HCT116 (cell line): ENCODE data around the gene HPRT1. TPM values are rescaled to one million over a fixed set of nuclear protein-coding genes. Genes with fewer than 3 reads are reported as not detected.

Source experiments
- ATAC-seq: fragments of 200-7000 bp; cut with Tn5 transposase; 2 replicates; pipeline ENCODE4 v1.9.1; 2020; ENCODE audit warnings: mild to moderate bottlenecking, moderate library complexity
- BruUV-seq: library from RNA; stranded (reverse); fragments of 400-500 nt; replicated peaks from 2 replicates; lab custom pipeline; 2021; lab: Mats Ljungman, UMichigan
- CTCF ChIA-PET: fragments of 300-600 bp; sonication (Branson Sonifier 250); formaldehyde crosslinking; loops from one replicate; lab custom pipeline; 2021; ENCODE audit warnings: antibody characterized with exemption; lab: Charles Lee
- POLR2A ChIA-PET: fragments of 300-600, 350-600 bp; sonication (Branson Sonifier 250); formaldehyde crosslinking; loops from one replicate; lab custom pipeline; 2021; ENCODE audit warnings: antibody characterized with exemption; lab: Charles Lee
- RAD21 ChIA-PET, 2 experiments: fragments of 300-600 bp; sonication (Branson Sonifier 250); formaldehyde crosslinking; loops; one replicate each; lab custom pipeline; 2023; ENCODE audit warnings: low total read pairs in 2 of 2; ENCODE audit not compliant: uncharacterized antibody in 2 of 2, unreplicated experiment in 2 of 2, low non-redundant PET in 1 of 2; lab: Charles Lee
- DNase-seq: peaks from one replicate; pipeline ENCODE4 v3.0.0-alpha.2; 2010; ENCODE audit warnings: low read depth, low spot score
- H2AFZ ChIP-seq: fragments of 200-600 bp; shearing (Covaris generic), sonication (generic); 2 replicates; pipeline ENCODE4 v1.6.1; 2017; ENCODE audit warnings: low read depth, mixed run types, mixed read lengths, antibody characterized with exemption, low read length; ENCODE audit not compliant: poor library complexity, severe bottlenecking
- H3K27ac ChIP-seq: 2 replicates; pipeline ENCODE4 v1.5.1; 2012; ENCODE audit warnings: low read depth, low read length
- H3K27me3 ChIP-seq: fragments of 200-600 bp; sonication (generic); 2 replicates; pipeline ENCODE4 v1.6.1; 2016; ENCODE audit warnings: mixed run types, low read length, mixed read lengths; ENCODE audit not compliant: insufficient read depth
- H3K36me3 ChIP-seq, 2 experiments: fragments of 200-500 bp in 1 of 2; fragments of 200-600 bp in 1 of 2; sonication (Bioruptor generic) in 1 of 2; sonication (generic) in 1 of 2; 2 replicates each; pipeline versions ENCODE4 v1.5.1 to v1.6.1; 2014 to 2016; ENCODE audit warnings: low read length in 2 of 2, inconsistent platforms in 1 of 2, mixed read lengths in 1 of 2, mixed run types in 1 of 2; ENCODE audit not compliant: insufficient read depth in 2 of 2, control insufficient read depth in 1 of 2
- H3K4me1 ChIP-seq, 2 experiments: fragments of 200-600 bp in 1 of 2; sonication (generic) in 1 of 2; 2 replicates each; pipeline versions ENCODE4 v1.5.1 to v1.6.1; 2012 to 2017; ENCODE audit warnings: low read length in 2 of 2, inconsistent platforms in 1 of 2, mild to moderate bottlenecking in 1 of 2, mixed read lengths in 1 of 2, mixed run types in 1 of 2, moderate library complexity in 1 of 2; ENCODE audit not compliant: insufficient read depth in 2 of 2, control insufficient read depth in 1 of 2
- H3K4me2 ChIP-seq: fragments of 200-600 bp; sonication (generic); 2 replicates; pipeline ENCODE4 v1.6.1; 2017; ENCODE audit warnings: mixed run types, low read length, mixed read lengths
- H3K4me3 ChIP-seq, 2 experiments: fragments of 200-600 bp in 1 of 2; sonication (generic) in 1 of 2; replicated peaks in 1 of 2; 2 replicates each; pipeline ENCODE4 v1.5.1; 2011 to 2016; ENCODE audit warnings: low read length in 2 of 2, control low read depth in 1 of 2, low read depth in 1 of 2, mild to moderate bottlenecking in 1 of 2, mixed read lengths in 1 of 2, mixed run types in 1 of 2
- H3K79me2 ChIP-seq: fragments of 200-600 bp; sonication (generic); 2 replicates; pipeline ENCODE4 v1.6.1; 2017; ENCODE audit warnings: mild to moderate bottlenecking, mixed run types, low read length, moderate library complexity, mixed read lengths; ENCODE audit not compliant: insufficient read depth
- H3K9ac ChIP-seq: fragments of 200-600 bp; sonication (generic); 2 replicates; pipeline ENCODE4 v1.6.1; 2016; ENCODE audit warnings: low read length, mixed read lengths
- H3K9me2 ChIP-seq: fragments of 200-600 bp; sonication (generic), shearing (Covaris generic); 2 replicates; pipeline ENCODE4 v1.6.1; 2017; ENCODE audit warnings: mixed run types, mild to moderate bottlenecking, moderate library complexity; ENCODE audit not compliant: insufficient read depth
- H3K9me3 ChIP-seq, 2 experiments: fragments of 200-500 bp in 1 of 2; fragments of 200-600 bp in 1 of 2; sonication (Bioruptor generic) in 1 of 2; sonication (generic) in 1 of 2; 2 replicates each; pipeline ENCODE4 v1.6.1; 2014 to 2017; ENCODE audit warnings: low read length in 2 of 2, mixed read lengths in 2 of 2, inconsistent platforms in 1 of 2, low read depth in 1 of 2, mild to moderate bottlenecking in 1 of 2, mixed run types in 1 of 2, moderate library complexity in 1 of 2; ENCODE audit not compliant: control insufficient read depth in 1 of 2, insufficient read depth in 1 of 2
- H4K20me1 ChIP-seq: fragments of 200-600 bp; sonication (generic), shearing (Covaris generic); 2 replicates; pipeline ENCODE4 v1.6.1; 2017; ENCODE audit warnings: mixed run types, mild to moderate bottlenecking, moderate library complexity; ENCODE audit not compliant: insufficient read depth
- ATF3 ChIP-seq: IDR thresholded peaks from 2 replicates; pipeline ENCODE4 v1.6.1; 2012
- CEBPB ChIP-seq: IDR thresholded peaks from 2 replicates; pipeline ENCODE4 v1.6.1; 2012; ENCODE audit warnings: low read depth
- CTCF ChIP-seq, 3 experiments: fragments of 200-600 bp in 1 of 3; sonication (generic) in 1 of 3; IDR thresholded peaks in 2 of 3; conservative IDR thresholded peaks in 1 of 3; 2 replicates each; pipeline ENCODE4 v1.5.1; 2012 to 2017; ENCODE audit warnings: low read depth in 2 of 3, low read length in 2 of 3, antibody characterized with exemption in 1 of 3, borderline replicate concordance in 1 of 3, control low read depth in 1 of 3, mild to moderate bottlenecking in 1 of 3, mixed read lengths in 1 of 3, mixed run types in 1 of 3, moderate library complexity in 1 of 3; ENCODE audit not compliant: insufficient read depth in 1 of 3
- ELF1 ChIP-seq: IDR thresholded peaks from 2 replicates; pipeline ENCODE4 v1.6.1; 2012; ENCODE audit warnings: low read depth, borderline replicate concordance
- EZH2 ChIP-seq: fragments of 200-600 bp; sonication (generic); IDR thresholded peaks from 2 replicates; pipeline ENCODE4 v1.6.1; 2017; ENCODE audit warnings: antibody characterized with exemption, mixed run types
- MAX ChIP-seq: IDR thresholded peaks from 2 replicates; pipeline ENCODE4 v1.6.1; 2012
- RAD21 ChIP-seq: IDR thresholded peaks from 2 replicates; pipeline ENCODE4 v1.6.1; 2012; ENCODE audit warnings: low read depth, mild to moderate bottlenecking
- REST ChIP-seq: IDR thresholded peaks from 2 replicates; pipeline ENCODE4 v1.6.1; 2012; ENCODE audit warnings: low read depth
- SRF ChIP-seq: IDR thresholded peaks from 2 replicates; pipeline ENCODE4 v1.6.1; 2012; ENCODE audit warnings: low read depth
- TCF7L2 ChIP-seq: IDR thresholded peaks from 2 replicates; pipeline ENCODE4 v1.7.0; 2011; ENCODE audit warnings: borderline replicate concordance, inconsistent platforms; ENCODE audit not compliant: insufficient read depth, insufficient read length; ENCODE audit errors: extremely low read depth
- YY1 ChIP-seq: IDR thresholded peaks from 2 replicates; pipeline ENCODE4 v1.6.1; 2011; ENCODE audit warnings: low read length, low read depth, moderate library complexity, mild to moderate bottlenecking; ENCODE audit not compliant: insufficient replicate concordance; ENCODE audit errors: extremely low read depth
- ZBTB33 ChIP-seq: IDR thresholded peaks from 2 replicates; pipeline ENCODE4 v1.6.1; 2011; ENCODE audit warnings: mild to moderate bottlenecking, low read length, moderate library complexity; ENCODE audit not compliant: insufficient replicate concordance; ENCODE audit errors: extremely low read depth
- ZFX ChIP-seq: fragments of 450-650 bp; IDR thresholded peaks from 2 replicates; pipeline ENCODE4 v1.6.1; 2017
- ZNF274 ChIP-seq: fragments of 200-500 bp; sonication (Bioruptor generic); IDR thresholded peaks from 2 replicates; pipeline ENCODE4 v1.6.1; 2014; ENCODE audit warnings: mild to moderate bottlenecking, low read depth, low read length, inconsistent platforms
- intact Hi-C: fragments of 100-400 bp; cut with micrococcal nuclease; formaldehyde crosslinking; loops from 2 replicates; pipeline ENCODE4 v1.10.0; 2022
- total RNA-seq: library from RNA; stranded (reverse); gene quantifications from one replicate; pipeline ENCODE4 v1.2.1, GENCODE V29; 2021; ENCODE audit not compliant: unreplicated experiment

HPRT1 gene
- total RNA-seq, 1 experiment from 2014 or later, result 57.8 TPM

- POLR2A ChIA-PET, result no interaction called here
- Histone ChIP-seq H3K27me3 (no peaks in the 10 kb centered on the region), H3K4me2 (peak overlapping the region; percentile 81), H3K9ac (peak overlapping the region; percentile 83), H3K4me3 (peak overlapping the region; percentile 59 to 67), H2AFZ (no peak overlapping the region), H3K9me3 (no peaks in the 10 kb centered on the region), H3K9me2 (no peaks in the 10 kb centered on the region), H4K20me1 (no peaks in the 10 kb centered on the region), H3K4me1 (peaks cover 0 to 11% of the 10 kb centered on the region in 2 experiments; a peak in 2 of 4 replicates), H3K27ac (no peak overlapping the region), H3K36me3 (no peaks in the 10 kb centered on the region), H3K79me2 (peaks cover 57% of the 10 kb centered on the region)
- no TSS peak for BruUV-seq
- RAD21 ChIA-PET, result interaction anchor here in 1 of 2 experiments (0.7 kb wide), 1 partner anchor 35 kb away, joined by 3 read pairs; no protein-coding TSS in a partner anchor
- TF ChIP-seq REST, result no peak
- TF ChIP-seq YY1, result no peak
- TF ChIP-seq ELF1, result no peak
- TF ChIP-seq RAD21, result no peak
- TF ChIP-seq MAX, result no peak
- no peak for TF ChIP-seq ZNF274
- no peak for TF ChIP-seq CEBPB
- no peak for TF ChIP-seq ATF3
- TF ChIP-seq SRF, result no peak
- TF ChIP-seq ZBTB33, result no peak
- no peak for TF ChIP-seq ZFX
- TF ChIP-seq TCF7L2, result no peak
- TF ChIP-seq EZH2, result no peak
- TF ChIP-seq CTCF (IDR thresholded peaks at IDR 0.05 in 2 of 3, conservative IDR thresholded peaks at IDR 0.05 in 1 of 3; ENCODE audit: borderline replicate concordance in 1 of 3, insufficient read depth in 1 of 3, low read depth in 2 of 3, low read length in 2 of 3), result no peak
- no peak for ATAC-seq
- CTCF ChIA-PET, result interaction anchor here (1.6 kb wide), 1 partner anchor 669 kb away, joined by 3 read pairs; no protein-coding TSS in a partner anchor
- DNase-seq, result no peak
- intact Hi-C loops, result no loop called here
Measured at GRCh38 chrX:134461437-134461836, 1.5 kb downstream of the HPRT1 start.
